ENCODE data around the gene SLC49A3. TPM values are rescaled to one million over a fixed set of nuclear protein-coding genes. Genes with fewer than 3 reads are reported as not detected.

The SLC49A3 gene
- total and polyA plus RNA-seq, 2 donors (not counting 1 experiment from before 2014, with no cell fraction given), result 0.42 to 5.1 TPM

GRCh38 chr4:657338-657833 lies 31.6 kb downstream of the SLC49A3 start:
- no peak overlapping the region for H2AFZ ChIP-seq (ENCODE audit: low read length)
- H3K27ac ChIP-seq (ENCODE audit: insufficient read depth, low read length), result no peak overlapping the region
- TF ChIP-seq EZH2 (IDR thresholded peaks at IDR 0.05; ENCODE audit: low read length, missing control alignments) (no peak), CTCF (conservative IDR thresholded peaks at IDR 0.05 in 1 of 2, IDR thresholded peaks at IDR 0.05 in 1 of 2; ENCODE audit: low read depth in 1 of 2, low read length in 2 of 2) (no peak)
- no peaks in the 10 kb centered on the region for H3K27me3 ChIP-seq (ENCODE audit: control insufficient read depth, insufficient read depth, low read length)
- H3K9me3 ChIP-seq (ENCODE audit: control insufficient read depth, insufficient read depth, low read depth, low read length), result no peaks in the 10 kb centered on the region
- H3K9ac ChIP-seq (ENCODE audit: insufficient read depth, low read length), result no peak overlapping the region
- H3K36me3 ChIP-seq (ENCODE audit: control insufficient read depth, insufficient read depth, low read length), result no peaks in the 10 kb centered on the region
- H3K4me3 ChIP-seq (replicated peaks in 1 of 4; ENCODE audit: control extremely low read depth in 1 of 4, insufficient read depth in 1 of 4, low read depth in 3 of 4, low read length in 4 of 4), result no peak overlapping the region
- no peaks in the 10 kb centered on the region for H3K4me1 ChIP-seq (ENCODE audit: control insufficient read depth, extremely low read depth, insufficient read depth, low read length)
- no peak overlapping the region for H3K4me2 ChIP-seq (ENCODE audit: extremely low read depth, insufficient read depth, low read length)
- DNase-seq (ENCODE audit: low read depth in 2 of 2), result no peak
- H3K79me2 ChIP-seq (ENCODE audit: control insufficient read depth, insufficient read depth, low read length), result no peaks in the 10 kb centered on the region
- no peaks in the 10 kb centered on the region for H4K20me1 ChIP-seq (ENCODE audit: control insufficient read depth, extremely low read depth, insufficient read depth, low read length)

GRCh38 chr4:656436-657337 lies 32.3 kb downstream of the SLC49A3 start:
- Histone ChIP-seq H3K27me3 (ENCODE audit: control insufficient read depth, insufficient read depth, low read length) (peaks cover under 1% of the 10 kb centered on the region), H3K4me2 (ENCODE audit: extremely low read depth, insufficient read depth, low read length) (no peak overlapping the region), H3K27ac (ENCODE audit: insufficient read depth, low read length) (no peak overlapping the region), H4K20me1 (ENCODE audit: control insufficient read depth, extremely low read depth, insufficient read depth, low read length) (no peaks in the 10 kb centered on the region), H3K9me3 (ENCODE audit: control insufficient read depth, insufficient read depth, low read depth, low read length) (no peaks in the 10 kb centered on the region), H3K4me3 (replicated peaks in 1 of 4; ENCODE audit: control extremely low read depth in 1 of 4, insufficient read depth in 1 of 4, low read depth in 3 of 4, low read length in 4 of 4) (no peak overlapping the region), H3K79me2 (ENCODE audit: control insufficient read depth, insufficient read depth, low read length) (no peaks in the 10 kb centered on the region), H3K9ac (ENCODE audit: insufficient read depth, low read length) (no peak overlapping the region), H3K4me1 (ENCODE audit: control insufficient read depth, extremely low read depth, insufficient read depth, low read length) (no peaks in the 10 kb centered on the region), H2AFZ (ENCODE audit: low read length) (no peak overlapping the region), H3K36me3 (ENCODE audit: control insufficient read depth, insufficient read depth, low read length) (no peaks in the 10 kb centered on the region)
- no peak for DNase-seq (ENCODE audit: low read depth in 2 of 2)
- TF ChIP-seq CTCF (conservative IDR thresholded peaks at IDR 0.05 in 1 of 2, IDR thresholded peaks at IDR 0.05 in 1 of 2; ENCODE audit: low read depth in 1 of 2, low read length in 2 of 2) (no peak), EZH2 (IDR thresholded peaks at IDR 0.05; ENCODE audit: low read length, missing control alignments) (no peak)

GRCh38 chr4:655464-656151 lies 33.3 kb downstream of the SLC49A3 start:
- peaks cover 4% of the 10 kb centered on the region for H3K27me3 ChIP-seq (ENCODE audit: control insufficient read depth, insufficient read depth, low read length)
- no peaks in the 10 kb centered on the region for H3K36me3 ChIP-seq (ENCODE audit: control insufficient read depth, insufficient read depth, low read length)
- no peak overlapping the region for H3K4me2 ChIP-seq (ENCODE audit: extremely low read depth, insufficient read depth, low read length)
- no peak overlapping the region for H2AFZ ChIP-seq (ENCODE audit: low read length)
- no peak overlapping the region for H3K9ac ChIP-seq (ENCODE audit: insufficient read depth, low read length)
- no peak overlapping the region for H3K27ac ChIP-seq (ENCODE audit: insufficient read depth, low read length)
- H3K4me3 ChIP-seq (replicated peaks in 1 of 4; ENCODE audit: control extremely low read depth in 1 of 4, insufficient read depth in 1 of 4, low read depth in 3 of 4, low read length in 4 of 4), result no peak overlapping the region
- H3K9me3 ChIP-seq (ENCODE audit: control insufficient read depth, insufficient read depth, low read depth, low read length), result no peaks in the 10 kb centered on the region
- DNase-seq (ENCODE audit: low read depth in 2 of 2), result no peak
- H3K79me2 ChIP-seq (ENCODE audit: control insufficient read depth, insufficient read depth, low read length), result no peaks in the 10 kb centered on the region
- no peaks in the 10 kb centered on the region for H3K4me1 ChIP-seq (ENCODE audit: control insufficient read depth, extremely low read depth, insufficient read depth, low read length)
- H4K20me1 ChIP-seq (ENCODE audit: control insufficient read depth, extremely low read depth, insufficient read depth, low read length), result no peaks in the 10 kb centered on the region
- TF ChIP-seq CTCF (conservative IDR thresholded peaks at IDR 0.05 in 1 of 2, IDR thresholded peaks at IDR 0.05 in 1 of 2; ENCODE audit: low read depth in 1 of 2, low read length in 2 of 2) (no peak), EZH2 (IDR thresholded peaks at IDR 0.05; ENCODE audit: low read length, missing control alignments) (no peak)
